SK-N-SH treated with all-trans-retinoic acid at 6 μM for 48 hours (cell line): Measurements from ENCODE around the gene SOAT2.

ENCODE experiments used
- OSR1 ChIP-seq: fragments of 250-450 bp; sonication (Bioruptor Pico); IDR thresholded peaks from 2 replicates; pipeline ENCODE4 v1.8.0; 2022; ENCODE audit warnings: moderate library complexity, mild to moderate bottlenecking, inconsistent platforms
- RARB ChIP-seq: fragments of 250-450 bp; sonication (Bioruptor Pico); IDR thresholded peaks from 2 replicates; pipeline ENCODE4 v1.8.0; 2021; ENCODE audit warnings: mild to moderate bottlenecking, moderate library complexity
- ZNF565 ChIP-seq: fragments of 450-650 bp; formaldehyde crosslinking; conservative IDR thresholded peaks from 2 replicates; pipeline ENCODE4 v1.5.0; 2020; ENCODE audit warnings: low read depth, mild to moderate bottlenecking, moderate library complexity
- TF ChIP-seq, protein P1 (sequence below): fragments of 250-450 bp; sonication (Bioruptor Pico); IDR thresholded peaks from 2 replicates; pipeline ENCODE4 v1.5.0; 2020; ENCODE audit warnings: mild to moderate bottlenecking, moderate library complexity
- TF ChIP-seq, protein P2 (sequence below): fragments of 250-450 bp; sonication (Bioruptor Pico); IDR thresholded peaks from 2 replicates; pipeline ENCODE4 v1.8.0; 2020; ENCODE audit warnings: mild to moderate bottlenecking, moderate library complexity, borderline replicate concordance

DNA sequence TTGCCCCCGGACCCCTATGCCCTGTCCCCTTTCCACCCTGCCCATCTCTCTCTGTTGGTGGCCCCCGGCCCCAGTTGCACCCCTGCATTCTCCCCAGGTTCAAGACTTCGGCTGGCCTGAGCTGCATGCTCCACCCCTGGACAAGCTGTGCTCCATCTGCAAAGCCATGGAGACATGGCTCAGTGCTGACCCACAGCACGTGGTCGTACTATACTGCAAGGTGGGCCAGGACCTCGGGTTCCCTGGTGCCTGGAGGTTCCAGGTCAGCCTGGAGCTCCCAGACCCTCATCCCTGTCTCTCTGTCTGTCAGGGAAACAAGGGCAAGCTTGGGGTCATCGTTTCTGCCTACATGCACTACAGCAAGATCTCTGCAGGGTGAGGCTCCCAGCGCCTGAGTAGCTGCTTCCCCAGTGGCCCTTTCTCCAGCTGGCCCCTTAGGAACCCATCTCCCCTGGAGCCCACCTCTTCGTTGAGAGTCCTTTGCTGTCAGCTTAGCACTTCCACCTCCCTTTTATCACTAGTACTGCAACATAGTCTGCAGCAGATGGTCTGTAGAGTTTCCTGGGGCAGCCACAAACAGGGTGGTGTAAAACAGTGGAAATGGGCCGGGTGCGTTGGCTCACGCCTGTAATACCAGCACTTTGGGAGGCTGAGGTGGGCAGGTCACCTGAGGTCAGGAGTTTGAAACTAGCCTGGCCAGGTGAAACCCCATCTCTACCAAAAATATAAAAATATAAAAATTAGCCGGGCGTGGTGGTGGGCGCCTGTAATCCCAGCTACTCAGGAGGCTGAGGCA lies 47.6 kb upstream of the SOAT2 start:
- TF ChIP-seq ZNF565, result no peak
- no peak for TF ChIP-seq OSR1 (CRISPR knock-in tag)
- TF ChIP-seq, protein P1, sequence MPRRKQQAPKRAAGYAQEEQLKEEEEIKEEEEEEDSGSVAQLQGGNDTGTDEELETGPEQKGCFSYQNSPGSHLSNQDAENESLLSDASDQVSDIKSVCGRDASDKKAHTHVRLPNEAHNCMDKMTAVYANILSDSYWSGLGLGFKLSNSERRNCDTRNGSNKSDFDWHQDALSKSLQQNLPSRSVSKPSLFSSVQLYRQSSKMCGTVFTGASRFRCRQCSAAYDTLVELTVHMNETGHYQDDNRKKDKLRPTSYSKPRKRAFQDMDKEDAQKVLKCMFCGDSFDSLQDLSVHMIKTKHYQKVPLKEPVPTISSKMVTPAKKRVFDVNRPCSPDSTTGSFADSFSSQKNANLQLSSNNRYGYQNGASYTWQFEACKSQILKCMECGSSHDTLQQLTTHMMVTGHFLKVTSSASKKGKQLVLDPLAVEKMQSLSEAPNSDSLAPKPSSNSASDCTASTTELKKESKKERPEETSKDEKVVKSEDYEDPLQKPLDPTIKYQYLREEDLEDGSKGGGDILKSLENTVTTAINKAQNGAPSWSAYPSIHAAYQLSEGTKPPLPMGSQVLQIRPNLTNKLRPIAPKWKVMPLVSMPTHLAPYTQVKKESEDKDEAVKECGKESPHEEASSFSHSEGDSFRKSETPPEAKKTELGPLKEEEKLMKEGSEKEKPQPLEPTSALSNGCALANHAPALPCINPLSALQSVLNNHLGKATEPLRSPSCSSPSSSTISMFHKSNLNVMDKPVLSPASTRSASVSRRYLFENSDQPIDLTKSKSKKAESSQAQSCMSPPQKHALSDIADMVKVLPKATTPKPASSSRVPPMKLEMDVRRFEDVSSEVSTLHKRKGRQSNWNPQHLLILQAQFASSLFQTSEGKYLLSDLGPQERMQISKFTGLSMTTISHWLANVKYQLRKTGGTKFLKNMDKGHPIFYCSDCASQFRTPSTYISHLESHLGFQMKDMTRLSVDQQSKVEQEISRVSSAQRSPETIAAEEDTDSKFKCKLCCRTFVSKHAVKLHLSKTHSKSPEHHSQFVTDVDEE (CRISPR knock-in tag), result no peak
- TF ChIP-seq RARB (CRISPR knock-in tag), result no peak
- TF ChIP-seq, protein P2, sequence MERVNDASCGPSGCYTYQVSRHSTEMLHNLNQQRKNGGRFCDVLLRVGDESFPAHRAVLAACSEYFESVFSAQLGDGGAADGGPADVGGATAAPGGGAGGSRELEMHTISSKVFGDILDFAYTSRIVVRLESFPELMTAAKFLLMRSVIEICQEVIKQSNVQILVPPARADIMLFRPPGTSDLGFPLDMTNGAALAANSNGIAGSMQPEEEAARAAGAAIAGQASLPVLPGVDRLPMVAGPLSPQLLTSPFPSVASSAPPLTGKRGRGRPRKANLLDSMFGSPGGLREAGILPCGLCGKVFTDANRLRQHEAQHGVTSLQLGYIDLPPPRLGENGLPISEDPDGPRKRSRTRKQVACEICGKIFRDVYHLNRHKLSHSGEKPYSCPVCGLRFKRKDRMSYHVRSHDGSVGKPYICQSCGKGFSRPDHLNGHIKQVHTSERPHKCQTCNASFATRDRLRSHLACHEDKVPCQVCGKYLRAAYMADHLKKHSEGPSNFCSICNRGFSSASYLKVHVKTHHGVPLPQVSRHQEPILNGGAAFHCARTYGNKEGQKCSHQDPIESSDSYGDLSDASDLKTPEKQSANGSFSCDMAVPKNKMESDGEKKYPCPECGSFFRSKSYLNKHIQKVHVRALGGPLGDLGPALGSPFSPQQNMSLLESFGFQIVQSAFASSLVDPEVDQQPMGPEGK (CRISPR knock-in tag), result no peak
